ENCODE data around the gene TCF25.

TCF25 gene

DNA sequence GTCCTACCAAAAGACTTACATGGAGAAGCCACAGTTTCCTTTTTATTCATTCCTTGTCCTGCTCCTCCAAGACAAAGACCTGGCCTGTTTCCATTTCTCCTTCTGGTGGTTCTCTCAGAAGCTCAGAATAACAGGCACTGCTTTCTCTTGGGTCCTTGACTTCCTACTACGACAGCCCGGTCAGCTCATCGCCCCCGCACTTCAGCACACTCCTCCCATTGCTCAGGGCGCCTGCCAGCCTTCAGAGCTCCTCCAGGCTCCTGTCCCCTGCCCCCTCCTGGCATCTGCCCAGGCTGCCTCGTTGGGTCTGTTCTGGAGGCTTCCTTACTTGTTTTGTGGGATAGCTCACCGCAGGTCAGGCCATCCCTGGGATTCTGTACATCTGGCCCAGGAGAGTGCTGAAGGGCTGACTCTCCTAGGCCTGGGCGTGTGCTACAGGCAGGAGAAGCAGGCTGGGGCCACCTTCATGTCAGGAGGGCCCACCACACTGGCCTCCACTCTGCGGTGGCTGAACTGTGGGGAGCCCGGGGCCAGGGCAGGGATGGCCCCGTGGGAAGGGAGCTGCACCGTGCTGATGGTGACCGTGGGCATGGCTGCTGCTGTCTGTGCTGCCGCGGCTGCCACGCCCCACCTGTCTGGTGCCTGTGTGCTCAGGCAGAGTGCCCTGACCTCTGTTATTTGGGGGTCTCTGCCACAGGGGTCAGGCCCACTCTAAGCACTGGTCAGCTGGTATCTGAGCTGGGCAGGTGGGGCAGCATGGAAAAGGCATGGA lies 17.7 kb downstream of the TCF25 start:
- Histone ChIP-seq H3K9ac (ENCODE audit: low read depth, low read length, poor library complexity, severe bottlenecking) (no peak overlapping the region), H3K27me3 (ENCODE audit: insufficient read depth, low read length, poor library complexity, severe bottlenecking) (no peaks in the 10 kb centered on the region), H2AFZ (ENCODE audit: low read length) (no peak overlapping the region), H3K36me3 (ENCODE audit: insufficient read depth, low read length) (peaks cover 18% of the 10 kb centered on the region; the same call in 1 of the 2 replicates), H3K79me2 (ENCODE audit: insufficient read depth, low read length) (no peaks in the 10 kb centered on the region), H3K4me3 (ENCODE audit: low read length, poor library complexity, severe bottlenecking) (no peak overlapping the region), H4K20me1 (ENCODE audit: insufficient read depth, low read length, poor library complexity, severe bottlenecking) (no peaks in the 10 kb centered on the region), H3K9me2 (replicated peaks; ENCODE audit: low read depth, low read length) (no peaks in the 10 kb centered on the region), H3K9me3 (ENCODE audit: insufficient read depth, low read depth, low read length) (no peaks in the 10 kb centered on the region), H3K4me2 (ENCODE audit: low read depth, low read length, poor library complexity, severe bottlenecking) (no peak overlapping the region), H3K4me1 (ENCODE audit: insufficient read depth, low read length, poor library complexity, severe bottlenecking) (no peaks in the 10 kb centered on the region), H3F3A (ENCODE audit: low read depth) (no peaks in the 10 kb centered on the region)
- TF ChIP-seq EZH2phosphoT487 (IDR thresholded peaks at IDR 0.05; ENCODE audit: borderline replicate concordance) = no peak
- TF ChIP-seq, protein P1, sequence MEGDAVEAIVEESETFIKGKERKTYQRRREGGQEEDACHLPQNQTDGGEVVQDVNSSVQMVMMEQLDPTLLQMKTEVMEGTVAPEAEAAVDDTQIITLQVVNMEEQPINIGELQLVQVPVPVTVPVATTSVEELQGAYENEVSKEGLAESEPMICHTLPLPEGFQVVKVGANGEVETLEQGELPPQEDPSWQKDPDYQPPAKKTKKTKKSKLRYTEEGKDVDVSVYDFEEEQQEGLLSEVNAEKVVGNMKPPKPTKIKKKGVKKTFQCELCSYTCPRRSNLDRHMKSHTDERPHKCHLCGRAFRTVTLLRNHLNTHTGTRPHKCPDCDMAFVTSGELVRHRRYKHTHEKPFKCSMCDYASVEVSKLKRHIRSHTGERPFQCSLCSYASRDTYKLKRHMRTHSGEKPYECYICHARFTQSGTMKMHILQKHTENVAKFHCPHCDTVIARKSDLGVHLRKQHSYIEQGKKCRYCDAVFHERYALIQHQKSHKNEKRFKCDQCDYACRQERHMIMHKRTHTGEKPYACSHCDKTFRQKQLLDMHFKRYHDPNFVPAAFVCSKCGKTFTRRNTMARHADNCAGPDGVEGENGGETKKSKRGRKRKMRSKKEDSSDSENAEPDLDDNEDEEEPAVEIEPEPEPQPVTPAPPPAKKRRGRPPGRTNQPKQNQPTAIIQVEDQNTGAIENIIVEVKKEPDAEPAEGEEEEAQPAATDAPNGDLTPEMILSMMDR (conservative IDR thresholded peaks at IDR 0.05; ENCODE audit: low read length) = no peak

DNA sequence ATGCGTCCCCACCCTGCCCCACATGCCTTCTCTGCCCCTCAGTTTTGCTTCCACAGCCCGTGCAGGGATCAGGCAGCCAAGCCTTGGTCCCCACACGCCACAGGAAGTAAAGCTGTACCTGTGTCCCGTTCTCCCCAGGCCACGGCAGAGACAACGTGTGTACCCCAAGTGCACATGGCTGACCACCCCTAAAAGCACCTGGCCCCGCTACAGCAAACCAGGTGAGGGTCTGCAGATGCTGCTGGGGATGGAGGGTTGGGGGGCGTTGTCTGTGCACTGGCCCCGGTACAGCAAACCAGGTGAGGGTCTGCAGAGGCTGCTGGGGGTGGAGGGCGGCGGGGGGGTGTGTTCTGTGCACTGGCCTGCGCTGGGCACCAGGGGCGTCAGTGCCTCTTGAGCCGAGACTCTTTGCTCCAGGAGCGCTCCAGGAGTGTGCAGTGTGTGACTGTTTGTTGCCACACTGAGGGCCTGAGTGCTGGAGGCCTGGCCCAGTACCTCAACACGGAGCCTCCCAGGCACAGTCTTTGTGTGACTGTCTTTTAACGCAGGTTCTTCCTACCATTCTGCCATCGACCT lies 18.8 kb downstream of the TCF25 start:
- H3K9ac ChIP-seq (ENCODE audit: low read depth, low read length, poor library complexity, severe bottlenecking) = no peak overlapping the region
- no peaks in the 10 kb centered on the region for H3K9me3 ChIP-seq (ENCODE audit: insufficient read depth, low read depth, low read length)
- peaks cover 13% of the 10 kb centered on the region; the same call in 1 of the 2 replicates for H3K36me3 ChIP-seq (ENCODE audit: insufficient read depth, low read length)

DNA sequence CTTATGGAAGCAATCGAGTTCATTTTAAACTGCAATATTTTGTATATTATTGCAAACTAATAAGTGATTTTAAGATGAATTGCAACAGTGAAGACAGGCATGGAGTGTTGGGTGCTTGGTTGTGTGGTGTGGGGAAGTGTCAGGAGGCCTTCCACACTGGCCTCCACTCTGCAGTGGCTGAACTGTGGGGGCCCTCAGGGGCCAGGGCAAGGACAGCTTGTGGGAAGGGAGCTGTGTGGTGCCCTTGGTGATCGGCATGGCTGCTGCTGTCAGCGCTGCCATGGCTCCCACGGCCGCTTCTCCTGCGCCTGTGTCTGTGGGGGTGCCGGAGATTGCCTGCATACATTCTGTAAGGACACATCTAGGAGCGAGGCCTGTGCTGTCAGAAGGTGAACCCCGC lies 19.2 kb downstream of the TCF25 start:
- H3F3A ChIP-seq (ENCODE audit: low read depth) = no peaks in the 10 kb centered on the region
- no peak overlapping the region for H3K4me3 ChIP-seq (ENCODE audit: low read length, poor library complexity, severe bottlenecking)
- no peaks in the 10 kb centered on the region for H3K79me2 ChIP-seq (ENCODE audit: insufficient read depth, low read length)
- no peaks in the 10 kb centered on the region for H3K4me1 ChIP-seq (ENCODE audit: insufficient read depth, low read length, poor library complexity, severe bottlenecking)
- no peak overlapping the region for H3K9ac ChIP-seq (ENCODE audit: low read depth, low read length, poor library complexity, severe bottlenecking)
- H3K9me2 ChIP-seq (replicated peaks; ENCODE audit: low read depth, low read length) = no peaks in the 10 kb centered on the region
- peaks cover 9% of the 10 kb centered on the region; the same call in 1 of the 2 replicates for H3K36me3 ChIP-seq (ENCODE audit: insufficient read depth, low read length)
- H3K4me2 ChIP-seq (ENCODE audit: low read depth, low read length, poor library complexity, severe bottlenecking) = no peak overlapping the region
- no peak overlapping the region for H2AFZ ChIP-seq (ENCODE audit: low read length)
- no peak for TF ChIP-seq EZH2phosphoT487 (IDR thresholded peaks at IDR 0.05; ENCODE audit: borderline replicate concordance)
- TF ChIP-seq, protein P1 (conservative IDR thresholded peaks at IDR 0.05; ENCODE audit: low read length) = no peak
- no peaks in the 10 kb centered on the region for H3K9me3 ChIP-seq (ENCODE audit: insufficient read depth, low read depth, low read length)
- H4K20me1 ChIP-seq (ENCODE audit: insufficient read depth, low read length, poor library complexity, severe bottlenecking) = no peaks in the 10 kb centered on the region
- H3K27me3 ChIP-seq (ENCODE audit: insufficient read depth, low read length, poor library complexity, severe bottlenecking) = no peaks in the 10 kb centered on the region

More for the DNA sequence above, 18.8 kb downstream of the TCF25 start:
- Histone ChIP-seq H3K4me2 (ENCODE audit: low read depth, low read length, poor library complexity, severe bottlenecking) (no peak overlapping the region), H3K4me1 (ENCODE audit: insufficient read depth, low read length, poor library complexity, severe bottlenecking) (no peaks in the 10 kb centered on the region), H3F3A (ENCODE audit: low read depth) (no peaks in the 10 kb centered on the region), H4K20me1 (ENCODE audit: insufficient read depth, low read length, poor library complexity, severe bottlenecking) (no peaks in the 10 kb centered on the region), H2AFZ (ENCODE audit: low read length) (no peak overlapping the region), H3K4me3 (ENCODE audit: low read length, poor library complexity, severe bottlenecking) (no peak overlapping the region), H3K79me2 (ENCODE audit: insufficient read depth, low read length) (no peaks in the 10 kb centered on the region), H3K27me3 (ENCODE audit: insufficient read depth, low read length, poor library complexity, severe bottlenecking) (no peaks in the 10 kb centered on the region), H3K9me2 (replicated peaks; ENCODE audit: low read depth, low read length) (no peaks in the 10 kb centered on the region)
- TF ChIP-seq EZH2phosphoT487 (IDR thresholded peaks at IDR 0.05; ENCODE audit: borderline replicate concordance) = no peak
- TF ChIP-seq, protein P1 (conservative IDR thresholded peaks at IDR 0.05; ENCODE audit: low read length) = no peak
